WTC11 (cell line): ENCODE measurements around the gene MYPN. TPM values are rescaled to one million over a fixed set of nuclear protein-coding genes. Genes with fewer than 3 reads are reported as not detected.
"Not testable (repeated sequence)": the region's sequence is repeated elsewhere in the genome, so short reads cannot be mapped to it uniquely, and the experiment has no call there.

ENCODE experiments used
- ATAC-seq: fragments of 200-7000 bp; cut with Tn5 transposase; 2 replicates; pipeline ENCODE4 v1.10.0; 2021; ENCODE audit warnings: mild to moderate bottlenecking, moderate library complexity
- CTCF ChIA-PET: fragments of 300-600 bp; sonication (Branson Sonifier 250); formaldehyde crosslinking; loops from one replicate; lab custom pipeline; 2021; ENCODE audit warnings: antibody characterized with exemption; lab: Charles Lee
- POLR2A ChIA-PET: fragments of 350-600 bp; sonication (Branson Sonifier 250); formaldehyde crosslinking; loops from one replicate; lab custom pipeline; 2021; ENCODE audit warnings: antibody characterized with exemption; lab: Charles Lee
- DNase-seq: peaks from one replicate; pipeline ENCODE4 v3.0.0; 2021; ENCODE audit warnings: low spot score
- H3K27ac Mint-ChIP-seq: 2 replicates; pipeline ENCODE4 v1.8.0; 2021; ENCODE audit warnings: mixed read lengths
- H3K27me3 Mint-ChIP-seq: 2 replicates; pipeline ENCODE4 v1.8.0; 2021; ENCODE audit warnings: low read depth, mild to moderate bottlenecking, moderate library complexity, mixed read lengths
- H3K36me3 Mint-ChIP-seq: 2 replicates; pipeline ENCODE4 v1.8.0; 2021; ENCODE audit warnings: mixed read lengths
- H3K4me1 Mint-ChIP-seq: 2 replicates; pipeline ENCODE4 v1.8.0; 2022; ENCODE audit warnings: mixed read lengths
- H3K4me3 Mint-ChIP-seq: 2 replicates; pipeline ENCODE4 v1.8.0; 2021; ENCODE audit warnings: mild to moderate bottlenecking, moderate library complexity, mixed read lengths
- H3K9me3 Mint-ChIP-seq: 2 replicates; pipeline ENCODE4 v1.8.0; 2021; ENCODE audit warnings: mixed read lengths
- AFF4 ChIP-seq: sonication (generic); formaldehyde crosslinking; IDR thresholded peaks from 2 replicates; pipeline ENCODE4 v1.8.1; 2023; ENCODE audit warnings: mild to moderate bottlenecking, missing genetic modification reagents, borderline replicate concordance
- ATF2 ChIP-seq: sonication (generic); formaldehyde crosslinking; IDR thresholded peaks from 2 replicates; pipeline ENCODE4 v1.8.1; 2022; ENCODE audit warnings: low read depth, missing genetic modification reagents, borderline replicate concordance
- CBFB ChIP-seq: sonication (generic); formaldehyde crosslinking; IDR thresholded peaks from 2 replicates; pipeline ENCODE4 v1.8.1; 2022; ENCODE audit warnings: mild to moderate bottlenecking, low read depth, missing genetic modification reagents
- CREB1 ChIP-seq: sonication (generic); formaldehyde crosslinking; IDR thresholded peaks from 2 replicates; pipeline ENCODE4 v1.8.0; 2023; ENCODE audit warnings: mild to moderate bottlenecking, missing genetic modification reagents
- CREM ChIP-seq: sonication (generic); formaldehyde crosslinking; IDR thresholded peaks from 2 replicates; pipeline ENCODE4 v1.8.1; 2022; ENCODE audit warnings: mild to moderate bottlenecking, missing genetic modification reagents, moderate library complexity
- EMX1 ChIP-seq: fragments of 250-450 bp; sonication (Bioruptor Pico); IDR thresholded peaks from 2 replicates; pipeline ENCODE4 v1.8.0; 2021; ENCODE audit warnings: mild to moderate bottlenecking
- ERG ChIP-seq: fragments of 250-450 bp; sonication (Bioruptor Pico); IDR thresholded peaks from 2 replicates; pipeline ENCODE4 v1.8.0; 2021; ENCODE audit warnings: mild to moderate bottlenecking
- ETV6 ChIP-seq: sonication (generic); formaldehyde crosslinking; IDR thresholded peaks from 2 replicates; pipeline ENCODE4 v1.8.1; 2022; ENCODE audit warnings: mild to moderate bottlenecking, missing genetic modification reagents
- FOXK1 ChIP-seq: sonication (generic); formaldehyde crosslinking; IDR thresholded peaks from 2 replicates; pipeline ENCODE4 v1.8.0; 2022; ENCODE audit warnings: mild to moderate bottlenecking, moderate library complexity, missing genetic modification reagents
- GABPB1 ChIP-seq: sonication (generic); formaldehyde crosslinking; IDR thresholded peaks from 2 replicates; pipeline ENCODE4 v1.8.1; 2023; ENCODE audit warnings: mild to moderate bottlenecking, missing genetic modification reagents
- GTF2I ChIP-seq: fragments of 250-450 bp; sonication (Bioruptor Pico); conservative IDR thresholded peaks from 2 replicates; pipeline ENCODE4 v1.4.0; 2021; ENCODE audit warnings: mild to moderate bottlenecking
- MLX ChIP-seq: sonication (generic); formaldehyde crosslinking; IDR thresholded peaks from 2 replicates; pipeline ENCODE4 v1.8.1; 2023; ENCODE audit warnings: mild to moderate bottlenecking, missing genetic modification reagents, moderate library complexity
- OVOL2 ChIP-seq: fragments of 250-450 bp; sonication (Bioruptor Pico); IDR thresholded peaks from 2 replicates; pipeline ENCODE4 v1.9.0; 2021; ENCODE audit warnings: mild to moderate bottlenecking, borderline replicate concordance
- SMAD3 ChIP-seq: sonication (generic); formaldehyde crosslinking; IDR thresholded peaks from 2 replicates; pipeline ENCODE4 v1.8.0; 2022; ENCODE audit warnings: missing genetic modification reagents, mild to moderate bottlenecking, borderline replicate concordance
- SOX15 ChIP-seq: fragments of 250-450 bp; sonication (Bioruptor Pico); IDR thresholded peaks from 2 replicates; pipeline ENCODE4 v1.9.0; 2021; ENCODE audit warnings: mild to moderate bottlenecking
- TEAD1 ChIP-seq: sonication (generic); formaldehyde crosslinking; IDR thresholded peaks from 2 replicates; pipeline ENCODE4 v1.8.0; 2022; ENCODE audit warnings: mild to moderate bottlenecking, missing genetic modification reagents
- ZNF121 ChIP-seq: sonication (generic); formaldehyde crosslinking; IDR thresholded peaks from 2 replicates; pipeline ENCODE4 v1.8.0; 2023; ENCODE audit warnings: missing genetic modification reagents
- ZNF138 ChIP-seq: sonication (generic); formaldehyde crosslinking; conservative IDR thresholded peaks from 2 replicates; pipeline ENCODE4 v1.8.1; 2022; ENCODE audit warnings: mild to moderate bottlenecking, moderate library complexity, missing genetic modification reagents
- ZNF396 ChIP-seq: fragments of 250-450 bp; sonication (Bioruptor Pico); IDR thresholded peaks from 2 replicates; pipeline ENCODE4 v1.8.0; 2021; ENCODE audit warnings: mild to moderate bottlenecking, moderate library complexity, borderline replicate concordance
- ZNF423 ChIP-seq: fragments of 250-450 bp; sonication (Bioruptor Pico); IDR thresholded peaks from 2 replicates; pipeline ENCODE4 v2.1.2; 2022; ENCODE audit warnings: mild to moderate bottlenecking, moderate library complexity
- total RNA-seq: library from RNA; stranded (reverse); gene quantifications from 3 replicates; pipeline ENCODE4 v1.2.3, GENCODE V29; 2021
- TF ChIP-seq, protein P1 (sequence below): sonication (generic); formaldehyde crosslinking; IDR thresholded peaks from 2 replicates; pipeline ENCODE4 v1.8.1; 2022; ENCODE audit warnings: missing genetic modification reagents, borderline replicate concordance
- TF ChIP-seq, protein P2 (sequence below): fragments of 250-450 bp; sonication (Bioruptor Pico); IDR thresholded peaks from 2 replicates; pipeline ENCODE4 v1.9.0; 2021; ENCODE audit warnings: mild to moderate bottlenecking

The MYPN gene
- total RNA-seq, 1 experiment from 2014 or later, result not detected

- peaks cover 13% of the 10 kb centered on the region for H3K9me3 Mint-ChIP-seq
- H3K36me3 Mint-ChIP-seq, POLR2A ChIA-PET, H3K27ac Mint-ChIP-seq, DNase-seq, H3K4me1 Mint-ChIP-seq, ATAC-seq, H3K27me3 Mint-ChIP-seq, H3K4me3 Mint-ChIP-seq: not testable (repeated sequence)
- peak; percentile 94 for TF ChIP-seq ZNF121 (CRISPR knock-in tag)
- CTCF ChIA-PET, result interaction anchor here (2.9 kb wide), 1 partner anchor 407 kb away, joined by 10 read pairs; no protein-coding TSS in a partner anchor
These were observed 86.5 kb downstream of the MYPN start for GRCh38 chr10:68195776-68196175.

- ATAC-seq (no peak), DNase-seq (no peak)
- POLR2A ChIA-PET, result no interaction called here
- peaks cover 3% of the 10 kb centered on the region; the same call in 1 of the 2 replicates for H3K36me3 Mint-ChIP-seq
- peaks cover 7% of the 10 kb centered on the region for H3K9me3 Mint-ChIP-seq
- no peak for TF ChIP-seq ETV6 (CRISPR knock-in tag)
- TF ChIP-seq OVOL2 (CRISPR knock-in tag), result no peak
- TF ChIP-seq TEAD1, result no peak
- no peak for TF ChIP-seq CBFB (CRISPR knock-in tag)
- TF ChIP-seq ZNF138 (CRISPR knock-in tag), result no peak
- TF ChIP-seq ZNF121 (CRISPR knock-in tag), result no peak
- TF ChIP-seq FOXK1 (CRISPR knock-in tag), result no peak
- no peak for TF ChIP-seq ATF2
- no peak for TF ChIP-seq ZNF423
- no peak for TF ChIP-seq ERG (CRISPR knock-in tag)
- TF ChIP-seq CREM (CRISPR knock-in tag), result no peak
- TF ChIP-seq, all 79 proteins: peak for 0
- CTCF ChIA-PET, result interaction anchor here (0.9 to 2.9 kb wide), 3 partner anchors 11 to 408 kb away, joined by 5 to 10 read pairs (median 5); no protein-coding TSS in a partner anchor
- no peak overlapping the region for H3K27ac Mint-ChIP-seq
- H3K27me3 Mint-ChIP-seq, result no peaks in the 10 kb centered on the region
- H3K4me1 Mint-ChIP-seq, result no peaks in the 10 kb centered on the region
- no peak overlapping the region for H3K4me3 Mint-ChIP-seq
These were observed 87.4 kb downstream of the MYPN start for GRCh38 chr10:68196701-68197100.

GRCh38 chr10:68202960-68203353, 93.7 kb downstream of the MYPN start:
- TF ChIP-seq EMX1 (CRISPR knock-in tag) (no peak), SMAD3 (no peak), MLX (CRISPR knock-in tag) (no peak), AFF4 (CRISPR knock-in tag) (no peak), GTF2I (CRISPR knock-in tag) (no peak), GABPB1 (CRISPR knock-in tag) (no peak), CREB1 (CRISPR knock-in tag) (no peak), ZNF396 (no peak), SOX15 (CRISPR knock-in tag) (no peak)
- TF ChIP-seq, protein P1, sequence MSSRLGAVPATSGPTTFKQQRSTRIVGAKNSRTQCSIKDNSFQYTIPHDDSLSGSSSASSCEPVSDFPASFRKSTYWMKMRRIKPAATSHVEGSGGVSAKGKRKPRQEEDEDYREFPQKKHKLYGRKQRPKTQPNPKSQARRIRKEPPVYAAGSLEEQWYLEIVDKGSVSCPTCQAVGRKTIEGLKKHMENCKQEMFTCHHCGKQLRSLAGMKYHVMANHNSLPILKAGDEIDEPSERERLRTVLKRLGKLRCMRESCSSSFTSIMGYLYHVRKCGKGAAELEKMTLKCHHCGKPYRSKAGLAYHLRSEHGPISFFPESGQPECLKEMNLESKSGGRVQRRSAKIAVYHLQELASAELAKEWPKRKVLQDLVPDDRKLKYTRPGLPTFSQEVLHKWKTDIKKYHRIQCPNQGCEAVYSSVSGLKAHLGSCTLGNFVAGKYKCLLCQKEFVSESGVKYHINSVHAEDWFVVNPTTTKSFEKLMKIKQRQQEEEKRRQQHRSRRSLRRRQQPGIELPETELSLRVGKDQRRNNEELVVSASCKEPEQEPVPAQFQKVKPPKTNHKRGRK (CRISPR knock-in tag), result no peak
- TF ChIP-seq, protein P2, sequence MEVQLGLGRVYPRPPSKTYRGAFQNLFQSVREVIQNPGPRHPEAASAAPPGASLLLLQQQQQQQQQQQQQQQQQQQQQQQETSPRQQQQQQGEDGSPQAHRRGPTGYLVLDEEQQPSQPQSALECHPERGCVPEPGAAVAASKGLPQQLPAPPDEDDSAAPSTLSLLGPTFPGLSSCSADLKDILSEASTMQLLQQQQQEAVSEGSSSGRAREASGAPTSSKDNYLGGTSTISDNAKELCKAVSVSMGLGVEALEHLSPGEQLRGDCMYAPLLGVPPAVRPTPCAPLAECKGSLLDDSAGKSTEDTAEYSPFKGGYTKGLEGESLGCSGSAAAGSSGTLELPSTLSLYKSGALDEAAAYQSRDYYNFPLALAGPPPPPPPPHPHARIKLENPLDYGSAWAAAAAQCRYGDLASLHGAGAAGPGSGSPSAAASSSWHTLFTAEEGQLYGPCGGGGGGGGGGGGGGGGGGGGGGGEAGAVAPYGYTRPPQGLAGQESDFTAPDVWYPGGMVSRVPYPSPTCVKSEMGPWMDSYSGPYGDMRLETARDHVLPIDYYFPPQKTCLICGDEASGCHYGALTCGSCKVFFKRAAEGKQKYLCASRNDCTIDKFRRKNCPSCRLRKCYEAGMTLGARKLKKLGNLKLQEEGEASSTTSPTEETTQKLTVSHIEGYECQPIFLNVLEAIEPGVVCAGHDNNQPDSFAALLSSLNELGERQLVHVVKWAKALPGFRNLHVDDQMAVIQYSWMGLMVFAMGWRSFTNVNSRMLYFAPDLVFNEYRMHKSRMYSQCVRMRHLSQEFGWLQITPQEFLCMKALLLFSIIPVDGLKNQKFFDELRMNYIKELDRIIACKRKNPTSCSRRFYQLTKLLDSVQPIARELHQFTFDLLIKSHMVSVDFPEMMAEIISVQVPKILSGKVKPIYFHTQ (CRISPR knock-in tag), result no peak
- Mint-ChIP-seq H3K4me1 (no peaks in the 10 kb centered on the region), H3K27me3 (no peaks in the 10 kb centered on the region; the same call in 1 of the 2 replicates), H3K4me3 (no peak overlapping the region), H3K27ac (no peak overlapping the region), H3K36me3 (no peaks in the 10 kb centered on the region), H3K9me3 (no peaks in the 10 kb centered on the region)
- ATAC-seq (no peak), DNase-seq (no peak)
- ChIA-PET POLR2A (no interaction called here), CTCF (interaction anchor here (0.8 to 1.1 kb wide), 3 partner anchors 10 to 47 kb away, joined by 3 read pairs; no protein-coding TSS in a partner anchor)
